Measurements from ENCODE around the gene CDYL.

CDYL gene

GRCh38 chr6:4910037-4910760 lies 134.0 kb downstream of the CDYL start:
- no peak for DNase-seq

- no peak for DNase-seq
Measured at GRCh38 chr6:4912559-4912958, 136.4 kb downstream of the CDYL start.

GRCh38 chr6:4913705-4914419 lies 137.7 kb downstream of the CDYL start:
- DNase-seq = no peak

GRCh38 chr6:4914420-4915159 lies 138.4 kb downstream of the CDYL start:
- DNase-seq = no peak

GRCh38 chr6:4916954-4917561 lies 140.9 kb downstream of the CDYL start:
- DNase-seq = no peak

GRCh38 chr6:4920914-4921410 lies 144.8 kb downstream of the CDYL start:
- no peak for DNase-seq

- no peak for DNase-seq
Measured at GRCh38 chr6:4922488-4923037, 146.4 kb downstream of the CDYL start.

GRCh38 chr6:4923081-4923480 lies 146.9 kb downstream of the CDYL start:
- DNase-seq = no peak

GRCh38 chr6:4924661-4925271 lies 148.6 kb downstream of the CDYL start:
- no peak for DNase-seq

- DNase-seq = no peak
Measured at GRCh38 chr6:4925580-4925979, 149.4 kb downstream of the CDYL start.

GRCh38 chr6:4928426-4928825 lies 152.2 kb downstream of the CDYL start:
- DNase-seq = no peak

- no peak for DNase-seq
Measured at GRCh38 chr6:4929097-4929718, 153.0 kb downstream of the CDYL start.

GRCh38 chr6:4930025-4930691 lies 154.0 kb downstream of the CDYL start:
- DNase-seq = no peak

GRCh38 chr6:4931530-4932227 lies 155.5 kb downstream of the CDYL start:
- no peak for DNase-seq

GRCh38 chr6:4932228-4932903 lies 156.2 kb downstream of the CDYL start:
- DNase-seq = no peak

- no peak for DNase-seq
Measured at GRCh38 chr6:4935486-4935885, 159.3 kb downstream of the CDYL start.

GRCh38 chr6:4935975-4936680 lies 159.9 kb downstream of the CDYL start:
- DNase-seq = no peak

GRCh38 chr6:4936681-4937041 lies 160.5 kb downstream of the CDYL start:
- DNase-seq = peak; percentile 30

GRCh38 chr6:4937414-4937813 lies 161.2 kb downstream of the CDYL start:
- no peak for DNase-seq

- no peak for DNase-seq
Measured at GRCh38 chr6:4939241-4939640, 163.0 kb downstream of the CDYL start.
